ENCODE measurements around the gene WDR5.

WDR5 gene

GRCh38 chr9:134189470-134190231, 53.8 kb downstream of the WDR5 start:
- DNase-seq = no peak

GRCh38 chr9:134190232-134191121, 54.6 kb downstream of the WDR5 start:
- DNase-seq = no peak

GRCh38 chr9:134191455-134192209, 55.8 kb downstream of the WDR5 start:
- no peak for DNase-seq

GRCh38 chr9:134192311-134192950, 56.5 kb downstream of the WDR5 start:
- DNase-seq = no peak

GRCh38 chr9:134192951-134193731, 57.3 kb downstream of the WDR5 start:
- no peak for DNase-seq

- no peak for DNase-seq
These were observed 58.1 kb downstream of the WDR5 start for GRCh38 chr9:134193912-134194535.

GRCh38 chr9:134195558-134195957, 59.7 kb downstream of the WDR5 start:
- DNase-seq = no peak

GRCh38 chr9:134196911-134197310, 61.0 kb downstream of the WDR5 start:
- no peak for DNase-seq

GRCh38 chr9:134198791-134199190, 62.9 kb downstream of the WDR5 start:
- DNase-seq = no peak

- DNase-seq = no peak
These were observed 64.8 kb downstream of the WDR5 start for GRCh38 chr9:134200730-134201129.

GRCh38 chr9:134203224-134203623, 67.3 kb downstream of the WDR5 start:
- DNase-seq = no peak

- DNase-seq = no peak
These were observed 68.2 kb downstream of the WDR5 start for GRCh38 chr9:134204041-134204440.

GRCh38 chr9:134204991-134205578, 69.2 kb downstream of the WDR5 start:
- DNase-seq = no peak

GRCh38 chr9:134205672-134206310, 69.9 kb downstream of the WDR5 start:
- DNase-seq = no peak

GRCh38 chr9:134206311-134207300, 70.7 kb downstream of the WDR5 start:
- DNase-seq = no peak

- DNase-seq = no peak
These were observed 72.5 kb downstream of the WDR5 start for GRCh38 chr9:134208310-134208841.

GRCh38 chr9:134208981-134209725, 73.3 kb downstream of the WDR5 start:
- no peak for DNase-seq
